Liver (tissue), 3 donors: ENCODE data around the gene RBM47.

Experiments
- CTCF ChIP-seq: fragments of 150-350 bp; IDR thresholded peaks from 2 replicates; pipeline ENCODE4 v1.5.1; 2017; ENCODE audit warnings: improper control_type of control experiment, low read depth, low read length; ENCODE audit not compliant: missing input control
- GABPA ChIP-seq, 2 donors: IDR thresholded peaks in 1 of 2; conservative IDR thresholded peaks in 1 of 2; 2 replicates each; pipeline ENCODE4 v1.6.1; 2016; ENCODE audit warnings: antibody characterized with exemption in 2 of 2, mild to moderate bottlenecking in 1 of 2, moderate library complexity in 1 of 2
- TAF1 ChIP-seq: conservative IDR thresholded peaks from 2 replicates; pipeline ENCODE4 v1.6.1; 2016; ENCODE audit warnings: antibody characterized with exemption, mild to moderate bottlenecking
- YY1 ChIP-seq: IDR thresholded peaks from 2 replicates; pipeline ENCODE4 v1.6.1; 2016; ENCODE audit warnings: antibody characterized with exemption, mild to moderate bottlenecking
- donor health status: healthy.
- donor health status: healthy.

- TF ChIP-seq YY1 (no peak), TAF1 (no peak), CTCF (no peak), GABPA (IDR thresholded peaks at IDR 0.05 in 1 of 2, conservative IDR thresholded peaks at IDR 0.05 in 1 of 2) (no peak)
These were observed 171.6 kb downstream of the RBM47 start for GRCh38 chr4:40458109-40458508.
